Hepatocyte (in vitro differentiated cells): ENCODE data around the gene PSD2.

ENCODE experiments used
- CTCF ChIP-seq: fragments of 200-600 bp; sonication (generic); IDR thresholded peaks from 2 replicates; pipeline ENCODE4 v1.5.1; 2016; ENCODE audit warnings: antibody characterized with exemption, mild to moderate bottlenecking; ENCODE audit not compliant: poor library complexity
- EZH2 ChIP-seq: fragments of 200-600 bp; sonication (generic); IDR thresholded peaks from 2 replicates; pipeline ENCODE4 v1.6.1; 2016; ENCODE audit warnings: antibody characterized with exemption, mild to moderate bottlenecking, borderline replicate concordance
- EZH2phosphoT487 ChIP-seq: fragments of 200-600 bp; sonication (generic); IDR thresholded peaks from one replicate; pipeline ENCODE4 v1.6.1; 2018; ENCODE audit warnings: antibody characterized with exemption, mild to moderate bottlenecking, low read depth, moderate library complexity; ENCODE audit not compliant: unreplicated experiment, severe bottlenecking

- TF ChIP-seq CTCF (no peak), EZH2phosphoT487 (no peak), EZH2 (no peak)
Measured at GRCh38 chr5:139803978-139804377, 8.4 kb downstream of the PSD2 start.
